H1 (cell line): ENCODE results near the gene SLC7A7. TPM values are rescaled to one million over a fixed set of nuclear protein-coding genes. Genes with fewer than 3 reads are reported as not detected.

Experiments used
- CBX8 ChIP-seq: fragments of 300-800, 300-1000 bp; sonication (generic); IDR thresholded peaks from 2 replicates; pipeline ENCODE4 v1.7.1; 2016; ENCODE audit warnings: low read depth, low read length, borderline replicate concordance
- CHD7 ChIP-seq: fragments of 300-600 bp; sonication (generic); IDR thresholded peaks from 2 replicates; pipeline ENCODE4 v1.7.1; 2012; ENCODE audit warnings: low read length, moderate library complexity, mild to moderate bottlenecking, inconsistent platforms; ENCODE audit not compliant: insufficient replicate concordance
- CTBP2 ChIP-seq: IDR thresholded peaks from 2 replicates; pipeline ENCODE4 v1.7.0; 2011; ENCODE audit warnings: borderline replicate concordance, mild to moderate bottlenecking, moderate library complexity, mixed read lengths, low read length; ENCODE audit not compliant: insufficient read depth, insufficient read length
- JUN ChIP-seq: IDR thresholded peaks from 2 replicates; pipeline ENCODE4 v1.6.1; 2011; ENCODE audit warnings: low read depth, mild to moderate bottlenecking, improper control_type of control experiment, low read length
- NRF1 ChIP-seq: IDR thresholded peaks from 2 replicates; pipeline ENCODE4 v1.6.1; 2011; ENCODE audit warnings: mild to moderate bottlenecking, low read depth, low read length, improper control_type of control experiment
- PHF8 ChIP-seq: fragments of 200-600 bp; sonication (generic); conservative IDR thresholded peaks from 2 replicates; pipeline ENCODE4 v1.7.1; 2012; ENCODE audit warnings: low read depth, mild to moderate bottlenecking, inconsistent platforms, low read length, moderate library complexity
- RAD21 ChIP-seq, 2 experiments: IDR thresholded peaks in 1 of 2; conservative IDR thresholded peaks in 1 of 2; 2 replicates each; pipeline ENCODE4 v1.6.1; 2011; ENCODE audit warnings: low read depth in 2 of 2, low read length in 2 of 2, improper control_type of control experiment in 1 of 2, inconsistent platforms in 1 of 2, mild to moderate bottlenecking in 1 of 2, moderate library complexity in 1 of 2
- SRF ChIP-seq: IDR thresholded peaks from 2 replicates; pipeline ENCODE4 v1.6.1; 2011; ENCODE audit warnings: mild to moderate bottlenecking, low read depth, low read length, moderate library complexity
- TCF12 ChIP-seq: IDR thresholded peaks from 2 replicates; pipeline ENCODE4 v1.6.1; 2011; ENCODE audit warnings: low read depth, mild to moderate bottlenecking, low read length
- polyA plus RNA-seq, 7 experiments: library from polyadenylated mRNA; depleted of rRNA in 3 of 7; stranded (reverse) in 5 of 7; unstranded in 2 of 7; fragments of >200 nt in 5 of 7; fragments of 200-250 nt in 2 of 7; gene quantifications; 1 replicate in 5 of 7; 2 replicates in 1 of 7; 4 replicates in 1 of 7; pipeline versions ENCODE4 v1.2.1 to v1.2.3, GENCODE V29; 2011 to 2013; ENCODE audit warnings: missing spikeins in 2 of 7, mixed read lengths in 2 of 7
- total RNA-seq: library from RNA; stranded (reverse); fragmentation: NEBNext Ultra II Directional; extraction: Animal tissue kit (Norgen Biotek cat#: 25700); gene quantifications from 2 replicates; pipeline ENCODE4 v1.2.1, GENCODE V29; 2021

Gene SLC7A7
- total and polyA plus RNA-seq, 2 of the 8 experiments (the other 6 are each of a cell fraction or from before 2014, with no cell fraction given) = 5.8 to 14.9 TPM

DNA sequence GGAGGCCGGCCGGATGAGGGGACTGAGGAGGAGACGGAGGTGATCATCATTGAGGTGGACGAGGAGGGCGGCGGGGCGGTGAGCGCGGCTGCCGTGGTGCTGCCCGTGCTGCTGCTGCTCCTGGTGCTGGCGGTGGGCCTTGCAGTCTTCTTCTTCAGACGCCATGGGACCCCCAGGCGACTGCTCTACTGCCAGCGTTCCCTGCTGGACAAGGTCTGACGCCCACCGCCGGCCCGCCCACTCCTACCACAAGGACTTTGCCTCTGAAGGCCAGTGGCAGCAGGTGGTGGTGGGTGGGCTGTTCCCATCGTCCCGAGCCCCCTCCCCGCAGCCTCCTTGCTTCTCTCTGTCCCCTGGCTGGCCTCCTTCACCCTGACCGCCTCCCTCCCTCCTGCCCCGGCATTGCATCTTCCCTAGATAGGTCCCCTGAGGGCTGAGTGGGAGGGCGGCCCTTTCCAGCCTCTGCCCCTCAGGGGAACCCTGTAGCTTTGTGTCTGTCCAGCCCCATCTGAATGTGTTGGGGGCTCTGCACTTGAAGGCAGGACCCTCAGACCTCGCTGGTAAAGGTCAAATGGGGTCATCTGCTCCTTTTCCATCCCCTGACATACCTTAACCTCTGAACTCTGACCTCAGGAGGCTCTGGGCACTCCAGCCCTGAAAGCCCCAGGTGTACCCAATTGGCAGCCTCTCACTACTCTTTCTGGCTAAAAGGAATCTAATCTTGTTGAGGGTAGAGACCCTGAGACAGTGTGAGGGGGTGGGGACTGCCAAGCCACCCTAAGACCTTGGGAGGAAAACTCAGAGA is 30.8 kb upstream of the SLC7A7 start (continued):
- TF ChIP-seq CHD7 (no peak), PHF8 (no peak), JUN (no peak), CBX8 (no peak), SRF (no peak), CTBP2 (no peak), NRF1 (no peak), TCF12 (no peak), RAD21 (IDR thresholded peaks at IDR 0.05 in 1 of 2, conservative IDR thresholded peaks at IDR 0.05 in 1 of 2; ENCODE audit: low read depth in 2 of 2, low read length in 2 of 2) (no peak)
